Measurements from ENCODE around the gene SLC4A4.

GRCh38 chr4:71558248-71558647, 219.4 kb downstream of the SLC4A4 start:
- no peak for TF ChIP-seq CTCF (IDR thresholded peaks at IDR 0.05; ENCODE audit: insufficient read depth, low read length, poor library complexity, severe bottlenecking)
- no peak for TF ChIP-seq EZH2phosphoT487 (conservative IDR thresholded peaks at IDR 0.05; ENCODE audit: low read length)
